ENCODE measurements around the gene MRPL36.
"Not testable (repeated sequence)": the region's sequence is repeated elsewhere in the genome, so short reads cannot be mapped to it uniquely, and the experiment has no call there.

The MRPL36 gene

DNA sequence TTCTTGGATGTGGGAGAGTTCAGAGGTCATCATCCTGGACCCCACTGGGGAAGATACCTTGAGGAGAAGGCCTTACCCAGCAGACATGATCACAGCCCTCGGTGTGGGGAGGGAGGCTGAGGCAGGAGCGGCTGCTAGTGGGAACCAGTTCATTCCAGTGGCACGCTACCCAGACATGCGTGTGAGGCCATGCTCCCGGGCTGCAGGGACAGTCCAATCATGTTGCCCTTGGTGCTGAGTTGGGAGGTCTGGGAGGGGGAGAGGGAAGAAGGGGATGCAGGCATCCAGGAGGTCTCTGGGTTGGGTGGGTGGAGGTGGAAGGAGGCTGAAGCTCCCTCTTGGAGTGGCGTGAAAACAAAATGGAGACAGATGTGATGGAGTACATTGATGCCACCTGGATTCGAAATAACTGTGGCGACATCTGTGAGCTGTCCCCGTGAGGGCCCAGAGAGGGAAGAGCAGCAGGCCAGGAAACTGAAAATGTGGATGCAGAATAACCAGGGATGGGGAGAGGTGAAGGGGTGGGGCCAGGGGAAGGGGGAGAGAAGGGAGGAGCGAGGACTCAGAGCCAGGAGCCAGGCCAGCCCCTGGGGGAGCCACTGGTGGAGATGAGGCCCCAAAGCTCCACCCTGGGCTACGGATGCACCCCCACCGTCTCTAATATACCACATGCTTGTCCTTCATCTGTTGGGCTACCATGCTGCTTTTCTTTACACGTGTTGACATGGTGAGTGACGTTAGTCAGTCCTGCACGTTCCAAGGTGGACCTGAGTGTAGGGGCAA, 17.8 kb upstream of the MRPL36 start:
- TF ChIP-seq, protein P1, sequence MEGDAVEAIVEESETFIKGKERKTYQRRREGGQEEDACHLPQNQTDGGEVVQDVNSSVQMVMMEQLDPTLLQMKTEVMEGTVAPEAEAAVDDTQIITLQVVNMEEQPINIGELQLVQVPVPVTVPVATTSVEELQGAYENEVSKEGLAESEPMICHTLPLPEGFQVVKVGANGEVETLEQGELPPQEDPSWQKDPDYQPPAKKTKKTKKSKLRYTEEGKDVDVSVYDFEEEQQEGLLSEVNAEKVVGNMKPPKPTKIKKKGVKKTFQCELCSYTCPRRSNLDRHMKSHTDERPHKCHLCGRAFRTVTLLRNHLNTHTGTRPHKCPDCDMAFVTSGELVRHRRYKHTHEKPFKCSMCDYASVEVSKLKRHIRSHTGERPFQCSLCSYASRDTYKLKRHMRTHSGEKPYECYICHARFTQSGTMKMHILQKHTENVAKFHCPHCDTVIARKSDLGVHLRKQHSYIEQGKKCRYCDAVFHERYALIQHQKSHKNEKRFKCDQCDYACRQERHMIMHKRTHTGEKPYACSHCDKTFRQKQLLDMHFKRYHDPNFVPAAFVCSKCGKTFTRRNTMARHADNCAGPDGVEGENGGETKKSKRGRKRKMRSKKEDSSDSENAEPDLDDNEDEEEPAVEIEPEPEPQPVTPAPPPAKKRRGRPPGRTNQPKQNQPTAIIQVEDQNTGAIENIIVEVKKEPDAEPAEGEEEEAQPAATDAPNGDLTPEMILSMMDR (IDR thresholded peaks at IDR 0.05; ENCODE audit: borderline replicate concordance, insufficient read depth, low read depth, low read length): no peak
- H3K4me3 ChIP-seq (ENCODE audit: low read depth, low read length): no peak overlapping the region

DNA sequence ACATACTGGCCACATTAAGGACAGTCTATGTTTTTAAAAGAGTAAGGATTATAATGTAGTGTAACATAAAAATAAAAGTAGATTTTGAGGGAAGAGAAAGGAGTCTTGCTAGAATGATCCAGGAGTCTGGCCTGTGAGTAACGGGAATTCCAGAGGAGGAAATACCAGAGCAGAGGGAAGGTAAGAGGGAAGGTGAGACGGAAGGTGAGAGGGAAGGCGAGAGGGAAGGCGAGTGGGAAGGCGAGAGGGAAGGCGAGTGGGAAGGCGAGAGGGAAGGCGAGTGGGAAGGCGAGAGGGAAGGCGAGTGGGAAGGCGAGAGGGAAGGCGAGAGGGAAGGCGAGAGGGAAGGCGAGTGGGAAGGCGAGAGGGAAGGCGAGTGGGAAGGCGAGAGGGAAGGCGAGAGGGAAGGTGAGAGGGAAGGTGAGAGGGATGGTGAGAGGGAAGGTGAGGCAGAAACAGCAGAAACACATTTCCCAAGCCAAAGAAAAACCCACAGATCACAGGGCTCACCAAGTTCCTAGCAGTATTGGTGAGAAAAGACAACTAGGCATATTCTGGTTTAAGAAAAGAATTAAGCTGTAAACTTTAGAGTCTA, 17.0 kb upstream of the MRPL36 start:
- H3K4me3 ChIP-seq (ENCODE audit: low read depth, low read length): not testable (repeated sequence)

DNA sequence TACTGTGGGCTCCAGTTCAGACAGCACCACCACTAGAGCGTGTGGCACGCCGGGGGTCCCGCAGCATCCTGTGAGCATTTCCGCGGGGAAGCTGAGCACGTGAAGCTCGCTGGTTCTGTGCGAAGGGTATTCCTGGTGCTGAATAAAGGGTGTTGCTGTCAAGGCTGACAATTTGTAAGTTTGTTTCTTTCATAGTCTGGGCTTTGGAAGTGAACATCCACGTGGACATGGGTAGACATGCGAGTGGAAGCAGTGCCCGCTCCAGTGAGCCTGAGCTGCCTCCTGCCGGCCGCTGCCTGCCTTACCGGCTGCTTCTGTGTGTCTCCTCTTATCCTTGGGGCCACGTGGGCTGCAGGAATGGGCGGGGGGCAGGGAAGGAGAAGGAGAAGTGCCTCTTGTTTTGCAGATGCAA, 16.2 kb upstream of the MRPL36 start:
- no peak overlapping the region for H3K4me3 ChIP-seq (ENCODE audit: low read depth, low read length)
- TF ChIP-seq, protein P1 (IDR thresholded peaks at IDR 0.05; ENCODE audit: borderline replicate concordance, insufficient read depth, low read depth, low read length): no peak

DNA sequence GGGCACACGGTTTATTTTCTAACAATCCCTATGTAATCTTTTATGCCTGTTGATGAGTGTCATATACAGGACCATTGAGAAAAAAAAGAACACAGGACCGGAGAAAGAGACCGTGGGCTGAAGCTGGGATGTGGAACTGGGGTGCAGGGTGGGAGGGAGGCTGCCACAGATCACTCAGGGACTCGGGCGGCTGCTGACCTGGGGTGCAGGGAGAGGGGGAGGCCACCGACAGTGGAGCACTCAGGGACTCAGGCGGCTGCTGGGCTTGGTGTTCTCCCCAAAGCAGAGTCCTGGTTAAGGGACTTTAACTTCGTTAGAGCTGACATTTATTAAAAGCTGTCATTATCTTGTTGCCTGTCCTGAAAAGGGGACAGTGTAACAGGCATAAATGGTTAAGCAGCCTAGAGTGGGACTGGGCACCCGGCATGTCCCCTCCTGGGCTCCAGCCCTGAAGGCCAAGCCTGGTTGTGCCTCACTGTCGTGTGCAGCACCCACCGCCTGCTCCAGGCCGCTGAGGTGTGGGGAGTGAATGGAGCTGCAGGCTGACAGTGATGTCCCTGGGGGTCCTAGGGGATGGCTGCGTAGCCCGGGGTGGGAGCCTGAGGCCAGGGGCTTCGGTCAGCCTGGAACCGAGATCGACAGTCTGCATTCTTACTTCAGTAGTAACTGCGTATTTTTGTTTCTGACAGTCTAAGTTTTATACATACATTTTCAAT, 15.6 kb upstream of the MRPL36 start:
- TF ChIP-seq, protein P1 (IDR thresholded peaks at IDR 0.05; ENCODE audit: borderline replicate concordance, insufficient read depth, low read depth, low read length): no peak
- H3K4me3 ChIP-seq (ENCODE audit: low read depth, low read length): no peak overlapping the region

DNA sequence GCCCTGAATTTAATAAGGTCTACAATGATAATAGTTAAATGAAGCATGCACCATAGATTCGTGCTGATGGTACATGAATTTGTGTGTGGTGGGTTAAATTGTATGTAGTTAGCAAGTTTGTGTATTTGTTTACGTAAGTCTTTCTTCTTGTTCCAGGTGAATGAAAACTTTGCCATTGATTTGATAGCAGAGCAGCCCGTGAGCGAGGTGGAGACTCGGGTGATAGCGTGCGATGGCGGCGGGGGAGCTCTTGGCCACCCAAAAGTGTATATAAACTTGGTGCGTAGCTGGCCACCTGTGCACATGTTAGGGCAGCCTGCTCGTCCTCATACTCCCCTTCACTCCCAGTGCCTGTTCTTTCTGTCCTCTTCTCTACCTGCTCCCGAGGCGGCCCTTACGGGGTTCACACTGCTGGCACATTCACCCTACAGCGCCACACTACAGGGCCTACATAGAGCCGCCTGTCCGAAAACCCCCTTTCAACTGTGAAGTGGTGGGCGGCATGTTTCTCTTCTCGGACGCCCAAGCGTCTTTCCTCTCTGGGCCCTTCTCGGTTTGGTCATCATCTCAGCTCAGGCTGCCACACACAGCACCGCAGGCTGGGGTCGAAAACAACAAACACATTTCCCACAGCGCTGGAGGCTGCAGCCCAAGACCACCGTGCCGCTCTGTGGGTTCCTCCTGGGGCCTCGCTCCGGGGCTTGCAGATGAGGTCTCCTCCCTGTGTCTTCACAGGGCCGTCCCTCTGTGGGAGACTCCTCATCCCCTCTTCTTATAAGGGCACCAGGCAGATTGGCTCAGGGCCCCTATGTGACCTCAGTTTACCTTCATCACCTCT, 14.8 kb upstream of the MRPL36 start:
- TF ChIP-seq, protein P1 (IDR thresholded peaks at IDR 0.05; ENCODE audit: borderline replicate concordance, insufficient read depth, low read depth, low read length): no peak
- no peak overlapping the region for H3K4me3 ChIP-seq (ENCODE audit: low read depth, low read length)

DNA sequence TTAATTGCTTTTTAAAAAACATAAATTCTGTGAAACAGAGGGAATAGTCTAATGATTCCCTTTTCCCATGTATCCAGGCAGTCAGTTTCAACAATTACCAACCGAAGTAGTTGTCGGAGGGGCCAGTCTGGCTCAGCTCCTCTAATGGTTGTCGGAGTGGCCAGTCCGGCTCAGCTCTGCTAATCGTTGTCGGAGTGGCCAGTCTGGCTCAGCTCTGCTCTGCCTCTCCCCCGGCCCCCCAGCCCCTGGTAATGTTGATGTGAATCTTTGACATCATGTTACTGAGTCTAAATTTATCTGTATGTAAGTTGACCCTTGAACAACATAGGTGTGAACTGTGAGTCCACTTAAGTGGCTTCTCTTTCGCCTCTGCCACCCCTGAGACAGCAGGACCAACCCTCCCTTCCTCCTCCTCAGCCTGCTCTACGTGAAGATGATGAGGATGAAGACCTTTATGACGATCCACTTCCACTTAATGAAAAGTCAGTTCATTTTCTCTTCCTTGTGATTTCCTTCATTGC, 11.0 kb upstream of the MRPL36 start:
- TF ChIP-seq, protein P1 (IDR thresholded peaks at IDR 0.05; ENCODE audit: borderline replicate concordance, insufficient read depth, low read depth, low read length): no peak

More for the DNA sequence above, 11.0 kb upstream of the MRPL36 start:
- H3K4me3 ChIP-seq (ENCODE audit: low read depth, low read length): no peak overlapping the region

All from GM12875 (cell line).